Measurements from ENCODE around the gene ZSCAN22. TPM values are rescaled to one million over a fixed set of nuclear protein-coding genes. Genes with fewer than 3 reads are reported as not detected.

ZSCAN22 gene
- polyA plus RNA-seq, 1 donor from 2014 or later: 1.6 TPM

GRCh38 chr19:58355908-58356765 lies 29.3 kb downstream of the ZSCAN22 start:
- Histone ChIP-seq H3K79me2 (replicated peaks; ENCODE audit: insufficient read depth, low read length) (no peaks in the 10 kb centered on the region), H3K4me3 (ENCODE audit: low read length) (no peak overlapping the region)

GRCh38 chr19:58356766-58357480 lies 30.1 kb downstream of the ZSCAN22 start:
- no peak overlapping the region for H3K9ac ChIP-seq (ENCODE audit: low read length)
- H4K20me1 ChIP-seq (ENCODE audit: insufficient read depth): no peaks in the 10 kb centered on the region
- H3K27ac ChIP-seq (ENCODE audit: low read length): no peak overlapping the region
- TF ChIP-seq CTCF (IDR thresholded peaks at IDR 0.05; ENCODE audit: poor library complexity, severe bottlenecking) (no peak), EZH2 (IDR thresholded peaks at IDR 0.05; ENCODE audit: borderline replicate concordance, insufficient read depth, low read length, poor library complexity, severe bottlenecking) (no peak), TAF1 (IDR thresholded peaks at IDR 0.05; ENCODE audit: low read depth) (no peak), RAD21 (conservative IDR thresholded peaks at IDR 0.05) (no peak), SMC3 (conservative IDR thresholded peaks at IDR 0.05; ENCODE audit: poor library complexity) (no peak), POLR2AphosphoS5 (IDR thresholded peaks at IDR 0.05) (no peak), EP300 (conservative IDR thresholded peaks at IDR 0.05; ENCODE audit: poor library complexity, severe bottlenecking) (no peak), MXI1 (conservative IDR thresholded peaks at IDR 0.05; ENCODE audit: poor library complexity, severe bottlenecking) (no peak), REST (IDR thresholded peaks at IDR 0.05; ENCODE audit: borderline replicate concordance) (no peak)
- no peak overlapping the region for H3K4me3 ChIP-seq (ENCODE audit: low read length)
- peaks cover under 1% of the 10 kb centered on the region for H3F3A ChIP-seq (ENCODE audit: insufficient read depth, low read length, poor library complexity, severe bottlenecking)
- H3K79me2 ChIP-seq (replicated peaks; ENCODE audit: insufficient read depth, low read length): no peaks in the 10 kb centered on the region
- no peaks in the 10 kb centered on the region for H3K9me3 ChIP-seq (ENCODE audit: low read length)
- H3K36me3 ChIP-seq (ENCODE audit: insufficient read depth, low read length): no peaks in the 10 kb centered on the region
- no peak overlapping the region for H3K4me2 ChIP-seq (ENCODE audit: low read length)
- H3K27me3 ChIP-seq (ENCODE audit: insufficient read depth, low read depth, low read length): no peaks in the 10 kb centered on the region
- no peaks in the 10 kb centered on the region for H3K9me2 ChIP-seq (ENCODE audit: insufficient read depth, low read length)
- no peak overlapping the region for H2AFZ ChIP-seq (ENCODE audit: low read depth, low read length)

More at GRCh38 chr19:58355908-58356765, 29.3 kb downstream of the ZSCAN22 start:
- Histone ChIP-seq H2AFZ (ENCODE audit: low read depth, low read length) (no peak overlapping the region), H4K20me1 (ENCODE audit: insufficient read depth) (no peaks in the 10 kb centered on the region), H3K4me2 (ENCODE audit: low read length) (no peak overlapping the region), H3K9me2 (ENCODE audit: insufficient read depth, low read length) (no peaks in the 10 kb centered on the region), H3F3A (ENCODE audit: insufficient read depth, low read length, poor library complexity, severe bottlenecking) (no peaks in the 10 kb centered on the region), H3K9me3 (ENCODE audit: low read length) (no peaks in the 10 kb centered on the region), H3K27ac (ENCODE audit: low read length) (no peak overlapping the region), H3K27me3 (ENCODE audit: insufficient read depth, low read depth, low read length) (no peaks in the 10 kb centered on the region), H3K36me3 (ENCODE audit: insufficient read depth, low read length) (no peaks in the 10 kb centered on the region), H3K9ac (ENCODE audit: low read length) (no peak overlapping the region)
- no peak for TF ChIP-seq MXI1 (conservative IDR thresholded peaks at IDR 0.05; ENCODE audit: poor library complexity, severe bottlenecking)

Data from neural cell (in vitro differentiated cells).